C4-2B (cell line): ENCODE data around the gene ERGIC3.

Source experiments
- CTCF ChIP-seq: fragments of 450-650 bp; conservative IDR thresholded peaks from 2 replicates; pipeline ENCODE4 v1.5.1; 2017; ENCODE audit warnings: mild to moderate bottlenecking
- ZFX ChIP-seq: fragments of 450-650 bp; IDR thresholded peaks from 2 replicates; pipeline ENCODE4 v1.6.1; 2017

GRCh38 chr20:35575958-35576357 is 34.1 kb downstream of the ERGIC3 start:
- no peak for TF ChIP-seq CTCF
- TF ChIP-seq ZFX: no peak
